Activated T-helper 1 cell treated with anti-CD3 and anti-CD28 coated beads, Interleukin-12 subunit alpha, Interleukin-12 subunit beta, Interleukin-2, Interleukin-4 antibody, amounts not matched to agents 30 ng/mL and 10 ng/mL and 1 ng/mL, durations not matched to agents 14 hours and 24 hours and 36 hours (primary cell): ENCODE data around the gene MAGI1. TPM values are rescaled to one million over a fixed set of nuclear protein-coding genes. Genes with fewer than 3 reads are reported as not detected.

ENCODE experiments used
- DNase-seq: peaks from one replicate; pipeline ENCODE4 v3.0.0; 2021; ENCODE audit warnings: low spot score
- H3K27ac Mint-ChIP-seq: one replicate; pipeline ENCODE4 v1.8.0; 2021; ENCODE audit warnings: mild to moderate bottlenecking, mixed read lengths
- H3K27me3 Mint-ChIP-seq: one replicate; pipeline ENCODE4 v1.8.0; 2022; ENCODE audit warnings: mild to moderate bottlenecking, moderate library complexity, mixed read lengths; ENCODE audit not compliant: insufficient read depth
- H3K36me3 Mint-ChIP-seq: one replicate; pipeline ENCODE4 v1.8.0; 2021; ENCODE audit warnings: low read depth, mixed read lengths
- H3K4me1 Mint-ChIP-seq: one replicate; pipeline ENCODE4 v1.8.0; 2021; ENCODE audit warnings: low read depth, mixed read lengths
- H3K4me3 Mint-ChIP-seq: one replicate; pipeline ENCODE4 v1.8.0; 2021; ENCODE audit warnings: mild to moderate bottlenecking, moderate library complexity, mixed read lengths
- H3K9me3 Mint-ChIP-seq: one replicate; pipeline ENCODE4 v1.8.0; 2021; ENCODE audit warnings: mixed read lengths
- intact Hi-C: fragments of 100-400 bp; cut with micrococcal nuclease; formaldehyde crosslinking; loops from one replicate; pipeline ENCODE4 v1.15.1; 2024
- total RNA-seq: library from RNA; stranded (reverse); gene quantifications from 2 replicates; pipeline ENCODE4 v1.2.3, GENCODE V29; 2022

MAGI1 gene
- total RNA-seq, 1 donor from 2014 or later, result 0.75 TPM

GRCh38 chr3:65659396-65659795 lies 379.3 kb downstream of the MAGI1 start:
- H3K4me1 Mint-ChIP-seq, result no peaks in the 10 kb centered on the region
- DNase-seq, result no peak
- intact Hi-C loops, result no loop called here
- no peaks in the 10 kb centered on the region for H3K27me3 Mint-ChIP-seq
- no peak overlapping the region for H3K27ac Mint-ChIP-seq
- H3K4me3 Mint-ChIP-seq, result no peak overlapping the region
- no peaks in the 10 kb centered on the region for H3K36me3 Mint-ChIP-seq
- peaks cover 3% of the 10 kb centered on the region for H3K9me3 Mint-ChIP-seq

GRCh38 chr3:65658401-65658800 lies 380.3 kb downstream of the MAGI1 start:
- intact Hi-C loops, result no loop called here
- Mint-ChIP-seq H3K4me1 (no peaks in the 10 kb centered on the region), H3K4me3 (no peak overlapping the region), H3K36me3 (no peaks in the 10 kb centered on the region), H3K27ac (no peak overlapping the region), H3K27me3 (no peaks in the 10 kb centered on the region), H3K9me3 (peaks cover 3% of the 10 kb centered on the region)
- DNase-seq, result no peak

GRCh38 chr3:65655061-65655460 lies 383.7 kb downstream of the MAGI1 start:
- intact Hi-C loops, result no loop called here
- Mint-ChIP-seq H3K36me3 (no peaks in the 10 kb centered on the region), H3K27me3 (no peaks in the 10 kb centered on the region), H3K4me3 (no peak overlapping the region), H3K9me3 (peaks cover 8% of the 10 kb centered on the region), H3K27ac (no peak overlapping the region), H3K4me1 (no peaks in the 10 kb centered on the region)
- no peak for DNase-seq

GRCh38 chr3:65653731-65654130 lies 385.0 kb downstream of the MAGI1 start:
- H3K9me3 Mint-ChIP-seq, result peaks cover 8% of the 10 kb centered on the region
- intact Hi-C loops, result no loop called here
- DNase-seq, result no peak

GRCh38 chr3:65650247-65650646 lies 388.5 kb downstream of the MAGI1 start:
- no peak overlapping the region for H3K27ac Mint-ChIP-seq
- DNase-seq, result no peak
- H3K4me3 Mint-ChIP-seq, result no peak overlapping the region
- no peaks in the 10 kb centered on the region for H3K4me1 Mint-ChIP-seq
- intact Hi-C loops, result no loop called here
- H3K9me3 Mint-ChIP-seq, result peaks cover 9% of the 10 kb centered on the region
- H3K36me3 Mint-ChIP-seq, result no peaks in the 10 kb centered on the region
- H3K27me3 Mint-ChIP-seq, result no peaks in the 10 kb centered on the region

More at GRCh38 chr3:65653731-65654130, 385.0 kb downstream of the MAGI1 start:
- H3K36me3 Mint-ChIP-seq, result no peaks in the 10 kb centered on the region
- H3K4me3 Mint-ChIP-seq, result no peak overlapping the region
- no peaks in the 10 kb centered on the region for H3K27me3 Mint-ChIP-seq
- H3K27ac Mint-ChIP-seq, result no peak overlapping the region
- H3K4me1 Mint-ChIP-seq, result no peaks in the 10 kb centered on the region

GRCh38 chr3:65647369-65647768 lies 391.3 kb downstream of the MAGI1 start:
- DNase-seq, result no peak
- no peak overlapping the region for H3K27ac Mint-ChIP-seq
- H3K36me3 Mint-ChIP-seq, result no peaks in the 10 kb centered on the region
- intact Hi-C loops, result no loop called here
- H3K9me3 Mint-ChIP-seq, result peaks cover 9% of the 10 kb centered on the region
- no peak overlapping the region for H3K4me3 Mint-ChIP-seq
- H3K4me1 Mint-ChIP-seq, result no peaks in the 10 kb centered on the region
- no peaks in the 10 kb centered on the region for H3K27me3 Mint-ChIP-seq

- Mint-ChIP-seq H3K4me1 (no peaks in the 10 kb centered on the region), H3K4me3 (no peak overlapping the region), H3K9me3 (peaks cover 9% of the 10 kb centered on the region), H3K36me3 (no peaks in the 10 kb centered on the region), H3K27ac (no peak overlapping the region), H3K27me3 (no peaks in the 10 kb centered on the region)
- no peak for DNase-seq
- intact Hi-C loops, result no loop called here
Observed at GRCh38 chr3:65642883-65643282, 395.8 kb downstream of the MAGI1 start.

GRCh38 chr3:65641777-65642176 lies 396.9 kb downstream of the MAGI1 start:
- no peaks in the 10 kb centered on the region for H3K27me3 Mint-ChIP-seq

GRCh38 chr3:65641045-65641444 lies 397.7 kb downstream of the MAGI1 start:
- H3K9me3 Mint-ChIP-seq, result peaks cover 5% of the 10 kb centered on the region
- H3K36me3 Mint-ChIP-seq, result no peaks in the 10 kb centered on the region
- intact Hi-C loops, result no loop called here
- H3K4me3 Mint-ChIP-seq, result no peak overlapping the region
- no peak for DNase-seq
- H3K27ac Mint-ChIP-seq, result no peak overlapping the region
- no peaks in the 10 kb centered on the region for H3K27me3 Mint-ChIP-seq
- no peaks in the 10 kb centered on the region for H3K4me1 Mint-ChIP-seq

More at GRCh38 chr3:65641777-65642176, 396.9 kb downstream of the MAGI1 start:
- H3K36me3 Mint-ChIP-seq, result no peaks in the 10 kb centered on the region
- DNase-seq, result no peak
- intact Hi-C loops, result no loop called here
- no peak overlapping the region for H3K27ac Mint-ChIP-seq
- H3K4me3 Mint-ChIP-seq, result no peak overlapping the region
- H3K9me3 Mint-ChIP-seq, result peaks cover 6% of the 10 kb centered on the region
- no peaks in the 10 kb centered on the region for H3K4me1 Mint-ChIP-seq

- no peak for DNase-seq
- H3K4me3 Mint-ChIP-seq, result no peak overlapping the region
- intact Hi-C loops, result no loop called here
- no peaks in the 10 kb centered on the region for H3K4me1 Mint-ChIP-seq
- H3K36me3 Mint-ChIP-seq, result no peaks in the 10 kb centered on the region
- no peak overlapping the region for H3K27ac Mint-ChIP-seq
- H3K9me3 Mint-ChIP-seq, result peaks cover 5% of the 10 kb centered on the region
- H3K27me3 Mint-ChIP-seq, result no peaks in the 10 kb centered on the region
Observed at GRCh38 chr3:65639444-65639843, 399.3 kb downstream of the MAGI1 start.

GRCh38 chr3:65638301-65638700 lies 400.4 kb downstream of the MAGI1 start:
- H3K4me3 Mint-ChIP-seq, result no peak overlapping the region
- no peak overlapping the region for H3K27ac Mint-ChIP-seq
- H3K27me3 Mint-ChIP-seq, result no peaks in the 10 kb centered on the region
- intact Hi-C loops, result no loop called here
- H3K9me3 Mint-ChIP-seq, result peaks cover 5% of the 10 kb centered on the region
- H3K36me3 Mint-ChIP-seq, result no peaks in the 10 kb centered on the region
- no peaks in the 10 kb centered on the region for H3K4me1 Mint-ChIP-seq
- DNase-seq, result no peak

- Mint-ChIP-seq H3K27me3 (no peaks in the 10 kb centered on the region), H3K4me3 (no peak overlapping the region), H3K4me1 (no peaks in the 10 kb centered on the region), H3K27ac (no peak overlapping the region), H3K9me3 (peaks cover 5% of the 10 kb centered on the region), H3K36me3 (no peaks in the 10 kb centered on the region)
- intact Hi-C loops, result no loop called here
- DNase-seq, result no peak
Observed at GRCh38 chr3:65636326-65636725, 402.4 kb downstream of the MAGI1 start.

- peaks cover 5% of the 10 kb centered on the region for H3K9me3 Mint-ChIP-seq
Observed at GRCh38 chr3:65635657-65636056, 403.1 kb downstream of the MAGI1 start.

GRCh38 chr3:65633018-65633638 lies 405.6 kb downstream of the MAGI1 start:
- Mint-ChIP-seq H3K27ac (no peak overlapping the region), H3K4me3 (no peak overlapping the region), H3K4me1 (no peaks in the 10 kb centered on the region), H3K9me3 (peaks cover under 1% of the 10 kb centered on the region), H3K36me3 (no peaks in the 10 kb centered on the region), H3K27me3 (no peaks in the 10 kb centered on the region)
- intact Hi-C loops, result no loop called here
- no peak for DNase-seq

More at GRCh38 chr3:65635657-65636056, 403.1 kb downstream of the MAGI1 start:
- H3K4me3 Mint-ChIP-seq, result no peak overlapping the region
- no peaks in the 10 kb centered on the region for H3K27me3 Mint-ChIP-seq
- H3K36me3 Mint-ChIP-seq, result no peaks in the 10 kb centered on the region
- no peak for DNase-seq
- no peaks in the 10 kb centered on the region for H3K4me1 Mint-ChIP-seq
- H3K27ac Mint-ChIP-seq, result no peak overlapping the region
- intact Hi-C loops, result no loop called here
